ENCODE results near the gene ZNF396. TPM values are rescaled to one million over a fixed set of nuclear protein-coding genes. Genes with fewer than 3 reads are reported as not detected.

Gene ZNF396
- total RNA-seq, 2 experiments from 2014 or later: 0.74 to 0.77 TPM

GRCh38 chr18:35334212-35334611 is 42.9 kb downstream of the ZNF396 start:
- CTCF ChIA-PET: interaction anchor here (1.0 to 1.8 kb wide), 2 partner anchors 21 to 33 kb away, joined by 3 to 7 read pairs; no protein-coding TSS in a partner anchor
- no peaks in the 10 kb centered on the region for H3K9me3 Mint-ChIP-seq
- no peak overlapping the region for H3K4me3 Mint-ChIP-seq
- peaks cover 26% of the 10 kb centered on the region for H3K4me1 Mint-ChIP-seq (ENCODE audit: low read depth)
- DNase-seq: no peak
- intact Hi-C loops (cut with micrococcal nuclease): no loop called here
- no peaks in the 10 kb centered on the region for H3K27me3 Mint-ChIP-seq (ENCODE audit: low read depth)
- no peak overlapping the region for H3K27ac Mint-ChIP-seq
- H3K36me3 Mint-ChIP-seq (ENCODE audit: low read depth): peaks cover 57% of the 10 kb centered on the region

DNA sequence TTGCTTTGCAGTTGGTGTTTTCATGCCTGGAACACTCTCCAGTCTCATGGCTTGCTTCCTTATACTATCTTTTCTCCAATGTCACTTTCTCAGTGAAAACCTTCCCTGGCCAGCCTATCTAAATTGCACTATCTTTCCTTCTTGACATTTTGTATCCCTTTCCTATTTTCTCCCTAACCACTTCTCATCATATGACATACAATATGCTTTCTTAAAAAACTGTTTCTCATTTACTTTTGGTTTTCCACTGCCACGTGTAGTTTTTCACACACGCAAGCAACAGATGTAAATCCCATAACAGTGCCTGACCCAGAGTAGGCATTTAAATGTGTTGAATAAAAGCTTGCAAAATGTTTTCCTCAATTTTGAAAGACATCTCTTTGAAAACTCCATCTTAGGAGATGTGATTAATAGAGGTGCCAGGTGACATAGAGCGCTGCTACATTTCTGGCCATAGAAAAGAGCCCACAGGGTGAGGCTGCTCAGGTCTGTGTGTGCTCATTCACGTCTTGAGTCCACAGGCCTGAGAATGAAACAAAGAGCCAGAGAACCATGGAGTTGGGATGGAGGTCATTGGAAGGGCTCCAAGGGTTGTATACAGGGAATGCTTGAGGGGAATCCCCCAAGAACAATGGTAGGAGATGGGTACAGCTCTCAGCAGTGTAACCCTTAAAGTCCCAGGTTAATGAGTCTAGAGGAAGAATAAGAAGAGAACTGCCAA is 45.6 kb downstream of the ZNF396 start:
- Mint-ChIP-seq H3K9me3 (peaks cover 3% of the 10 kb centered on the region), H3K27ac (no peak overlapping the region), H3K4me1 (ENCODE audit: low read depth) (peaks cover 9% of the 10 kb centered on the region), H3K4me3 (no peak overlapping the region), H3K27me3 (ENCODE audit: low read depth) (no peaks in the 10 kb centered on the region), H3K36me3 (ENCODE audit: low read depth) (peaks cover 37% of the 10 kb centered on the region)
- CTCF ChIA-PET: interaction anchor here (0.6 kb wide), 1 partner anchor 798 kb away, joined by 3 read pairs; no protein-coding TSS in a partner anchor
- intact Hi-C loops (cut with micrococcal nuclease): no loop called here
- DNase-seq: no peak

DNA sequence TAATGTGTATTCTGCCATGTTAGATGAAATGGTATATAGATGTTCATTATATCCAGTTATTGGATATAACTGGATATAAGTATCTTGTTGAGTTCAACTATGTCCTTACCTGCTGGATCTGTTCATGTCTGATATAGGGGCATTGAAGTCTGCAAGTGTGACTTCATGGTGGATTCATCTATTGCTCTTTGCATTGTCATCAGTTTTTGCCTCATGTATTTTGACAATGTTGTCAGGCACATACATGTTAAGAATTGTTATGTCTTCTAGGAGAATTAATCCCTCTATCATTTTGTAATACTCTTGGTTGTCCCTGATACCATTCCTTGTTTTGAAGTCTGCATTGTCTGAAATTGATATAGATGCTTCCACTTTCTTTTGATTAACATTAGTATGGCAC is 48.3 kb downstream of the ZNF396 start:
- CTCF ChIA-PET: no interaction called here
- Mint-ChIP-seq H3K27me3 (ENCODE audit: low read depth) (no peaks in the 10 kb centered on the region), H3K4me3 (no peak overlapping the region), H3K27ac (no peak overlapping the region), H3K36me3 (ENCODE audit: low read depth) (peaks cover 18% of the 10 kb centered on the region), H3K9me3 (peaks cover 3% of the 10 kb centered on the region), H3K4me1 (ENCODE audit: low read depth) (peaks cover 3% of the 10 kb centered on the region)
- intact Hi-C loops (cut with micrococcal nuclease): no loop called here
- DNase-seq: no peak

DNA sequence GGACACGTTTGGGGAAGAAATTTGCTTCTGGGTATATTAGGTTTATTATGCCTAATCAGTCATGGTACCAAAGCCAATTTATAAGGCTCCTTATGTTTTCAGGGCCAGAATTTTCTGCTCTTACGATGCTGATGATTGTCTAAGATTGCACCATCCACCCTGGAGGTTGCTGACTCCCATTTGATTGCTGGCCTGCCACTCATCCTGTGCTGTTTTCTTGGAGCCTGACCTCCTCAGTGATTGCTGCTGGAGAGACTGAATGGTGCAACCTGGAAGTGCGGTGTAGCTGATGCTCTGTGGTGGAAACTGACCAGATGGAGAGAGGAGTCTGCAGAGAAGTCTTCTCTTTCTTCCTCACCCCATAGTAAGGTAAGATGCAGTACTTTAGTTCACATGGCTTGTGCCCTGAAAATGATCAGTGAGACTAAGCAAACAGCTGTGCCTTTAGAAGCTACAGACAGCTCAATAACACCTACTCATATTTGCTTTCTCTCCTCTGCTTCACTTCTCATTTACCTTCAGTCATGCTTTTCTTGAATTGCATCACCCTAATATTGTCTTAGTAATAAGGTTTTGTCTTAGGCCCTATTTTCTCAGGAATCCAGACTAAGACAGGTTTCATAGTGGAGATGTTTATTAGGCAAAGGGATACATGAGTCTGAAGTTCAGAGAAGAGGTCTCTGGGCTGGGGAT is 50.3 kb downstream of the ZNF396 start:
- no peak overlapping the region for H3K4me3 Mint-ChIP-seq
- CTCF ChIA-PET: no interaction called here
- intact Hi-C loops (cut with micrococcal nuclease): no loop called here

DNA sequence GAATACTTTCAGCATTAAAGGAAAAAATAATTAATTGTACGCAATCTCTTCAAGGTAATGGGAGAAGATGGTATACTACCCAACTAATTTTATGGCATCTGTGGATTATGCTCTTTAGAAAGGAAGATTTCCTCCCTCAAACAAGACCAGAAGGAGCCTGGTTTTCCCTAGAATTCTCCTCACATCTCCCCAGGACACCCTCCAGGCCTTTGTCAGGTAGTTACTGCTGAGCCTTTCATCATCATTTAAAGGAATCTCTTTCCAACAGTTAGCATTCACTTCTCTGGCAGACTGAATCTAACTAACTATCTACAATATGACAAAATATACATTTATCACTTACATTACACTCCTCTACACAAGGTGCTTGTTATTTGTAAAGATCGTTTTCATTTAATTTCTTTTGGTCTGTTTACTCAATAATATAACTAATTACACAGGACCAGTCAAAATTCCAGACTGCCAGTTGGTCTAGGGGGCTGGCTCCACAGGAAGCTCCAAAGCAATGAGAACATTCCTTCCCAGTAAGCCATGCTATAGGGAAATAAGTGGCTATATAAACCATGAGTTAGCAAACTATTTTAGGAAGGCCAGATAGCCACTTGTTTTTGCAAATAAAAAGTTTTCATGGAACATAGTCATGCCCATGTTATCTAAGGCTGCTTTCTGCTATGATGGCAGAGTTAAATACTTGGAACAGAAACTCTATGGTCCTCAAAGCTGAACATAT is 52.0 kb downstream of the ZNF396 start:
- H3K4me1 Mint-ChIP-seq (ENCODE audit: low read depth): peaks cover 3% of the 10 kb centered on the region
- DNase-seq: no peak
- H3K36me3 Mint-ChIP-seq (ENCODE audit: low read depth): peaks cover 2% of the 10 kb centered on the region
- H3K27ac Mint-ChIP-seq: no peak overlapping the region
- CTCF ChIA-PET: no interaction called here
- no peak overlapping the region for H3K4me3 Mint-ChIP-seq
- peaks cover 3% of the 10 kb centered on the region for H3K9me3 Mint-ChIP-seq
- H3K27me3 Mint-ChIP-seq (ENCODE audit: low read depth): no peaks in the 10 kb centered on the region
- intact Hi-C loops (cut with micrococcal nuclease): no loop called here

More for the DNA sequence above, 50.3 kb downstream of the ZNF396 start:
- no peak for DNase-seq
- peak overlapping the region; percentile 30 for H3K27ac Mint-ChIP-seq
- no peaks in the 10 kb centered on the region for H3K27me3 Mint-ChIP-seq (ENCODE audit: low read depth)
- H3K36me3 Mint-ChIP-seq (ENCODE audit: low read depth): peaks cover 2% of the 10 kb centered on the region
- H3K9me3 Mint-ChIP-seq: peaks cover 3% of the 10 kb centered on the region
- peaks cover 3% of the 10 kb centered on the region for H3K4me1 Mint-ChIP-seq (ENCODE audit: low read depth)

- Mint-ChIP-seq H3K4me1 (ENCODE audit: low read depth) (peaks cover 3% of the 10 kb centered on the region), H3K27me3 (ENCODE audit: low read depth) (no peaks in the 10 kb centered on the region), H3K27ac (no peak overlapping the region), H3K9me3 (no peaks in the 10 kb centered on the region), H3K4me3 (no peak overlapping the region), H3K36me3 (ENCODE audit: low read depth) (peaks cover 2% of the 10 kb centered on the region)
- DNase-seq: no peak
- intact Hi-C loops (cut with micrococcal nuclease): no loop called here
- CTCF ChIA-PET: interaction anchor here (0.7 to 1.1 kb wide), 2 partner anchors 33 to 1237 kb away, joined by 3 read pairs; partner anchors contain the start of gene ZSCAN30
Measured at GRCh38 chr18:35322486-35323458, 54.4 kb downstream of the ZNF396 start.

Other genes starting within 250 kb of the ZNF396 start
- 10 to 100 TPM; 22.6 to 23.2 TPM for gene ZNF397, start 136.3 kb downstream of the ZNF396 start, total RNA-seq
- 10 to 100 TPM; 12.0 to 14.3 TPM for gene ZSCAN30, start 87.1 kb downstream of the ZNF396 start, total RNA-seq
- 10 to 100 TPM; 46.8 to 47.8 TPM for gene ZNF24, start 32.9 kb downstream of the ZNF396 start, total RNA-seq
- gene INO80C, start 120.6 kb upstream of the ZNF396 start, total RNA-seq: 10 to 100 TPM; 34.4 to 36.6 TPM
- gene GALNT1, start 204.4 kb upstream of the ZNF396 start, total RNA-seq: 10 to 100 TPM; 46.7 to 48.7 TPM